EL (cell line): Measurements from ENCODE around the gene CFAP100.

Experiments
- DNase-seq: peaks from one replicate; pipeline ENCODE4 v3.0.0-alpha.2; 2016

CFAP100 gene

GRCh38 chr3:126424039-126424717 is 29.5 kb downstream of the CFAP100 start:
- no peak for DNase-seq

GRCh38 chr3:126424751-126425150 is 30.0 kb downstream of the CFAP100 start:
- no peak for DNase-seq

GRCh38 chr3:126431103-126431534 is 36.4 kb downstream of the CFAP100 start:
- DNase-seq: no peak

- DNase-seq: peak; percentile 31
These were observed 37.8 kb downstream of the CFAP100 start for GRCh38 chr3:126432361-126433104.

GRCh38 chr3:126433105-126433430 is 38.4 kb downstream of the CFAP100 start:
- no peak for DNase-seq

GRCh38 chr3:126433496-126434263 is 39.0 kb downstream of the CFAP100 start:
- no peak for DNase-seq

GRCh38 chr3:126434264-126434590 is 39.5 kb downstream of the CFAP100 start:
- no peak for DNase-seq

- DNase-seq: no peak
These were observed 40.3 kb downstream of the CFAP100 start for GRCh38 chr3:126434931-126435411.

GRCh38 chr3:126435456-126436315 is 41.0 kb downstream of the CFAP100 start:
- DNase-seq: no peak

- no peak for DNase-seq
These were observed 42.4 kb downstream of the CFAP100 start for GRCh38 chr3:126436826-126437717.

- DNase-seq: no peak
These were observed 43.5 kb downstream of the CFAP100 start for GRCh38 chr3:126438186-126438585.

GRCh38 chr3:126438746-126439145 is 44.0 kb downstream of the CFAP100 start:
- DNase-seq: no peak

- DNase-seq: no peak
These were observed 44.7 kb downstream of the CFAP100 start for GRCh38 chr3:126439346-126439967.

- DNase-seq: no peak
These were observed 45.4 kb downstream of the CFAP100 start for GRCh38 chr3:126439968-126440708.

- no peak for DNase-seq
These were observed 45.9 kb downstream of the CFAP100 start for GRCh38 chr3:126440709-126440995.

GRCh38 chr3:126441256-126441880 is 46.7 kb downstream of the CFAP100 start:
- no peak for DNase-seq

- no peak for DNase-seq
These were observed 47.6 kb downstream of the CFAP100 start for GRCh38 chr3:126442094-126442855.

- no peak for DNase-seq
These were observed 48.1 kb downstream of the CFAP100 start for GRCh38 chr3:126442856-126443242.

GRCh38 chr3:126445506-126445905 is 50.8 kb downstream of the CFAP100 start:
- no peak for DNase-seq

- no peak for DNase-seq
These were observed 51.6 kb downstream of the CFAP100 start for GRCh38 chr3:126446301-126446700.
